H9 (cell line): ENCODE measurements around the gene GPR180. TPM values are rescaled to one million over a fixed set of nuclear protein-coding genes. Genes with fewer than 3 reads are reported as not detected.

Experiments
- DNase-seq: peaks from one replicate; pipeline ENCODE4 v3.0.0-alpha.2; 2017
- H2AFZ ChIP-seq: one replicate; pipeline ENCODE4 v1.6.1; 2013; ENCODE audit warnings: mild to moderate bottlenecking, low read length, control low read depth, moderate library complexity
- H2AK5ac ChIP-seq: 2 replicates; pipeline ENCODE4 v1.6.1; 2013; ENCODE audit warnings: low read length, control low read depth, mixed read lengths; ENCODE audit not compliant: insufficient read length
- H2BK120ac ChIP-seq: one replicate; pipeline ENCODE4 v1.6.1; 2013; ENCODE audit warnings: low read depth, mild to moderate bottlenecking, low read length, control low read depth, inconsistent platforms; ENCODE audit not compliant: poor library complexity, severe bottlenecking
- H2BK12ac ChIP-seq: 2 replicates; pipeline ENCODE4 v1.6.1; 2013; ENCODE audit warnings: low read length, control low read depth, mixed read lengths, low read depth; ENCODE audit not compliant: insufficient read length
- H2BK15ac ChIP-seq: 2 replicates; pipeline ENCODE4 v1.6.1; 2013; ENCODE audit warnings: low read depth, low read length, control low read depth
- H2BK20ac ChIP-seq: one replicate; pipeline ENCODE4 v1.6.1; 2013; ENCODE audit warnings: low read depth, mild to moderate bottlenecking, low read length, control low read depth, inconsistent platforms; ENCODE audit not compliant: poor library complexity, severe bottlenecking
- H2BK5ac ChIP-seq: 2 replicates; pipeline ENCODE4 v1.6.1; 2013; ENCODE audit warnings: low read length, control low read depth, mixed read lengths; ENCODE audit not compliant: insufficient read length
- H3K14ac ChIP-seq: 2 replicates; pipeline ENCODE4 v1.6.1; 2013; ENCODE audit warnings: low read length, control low read depth; ENCODE audit not compliant: insufficient read depth
- H3K18ac ChIP-seq: 2 replicates; pipeline ENCODE4 v1.6.1; 2013; ENCODE audit warnings: low read depth, mild to moderate bottlenecking, mixed read lengths, low read length, control low read depth; ENCODE audit not compliant: insufficient read length
- H3K23ac ChIP-seq: 2 replicates; pipeline ENCODE4 v1.6.1; 2013; ENCODE audit warnings: low read length, control low read depth, mixed read lengths, low read depth; ENCODE audit not compliant: insufficient read length
- H3K23me2 ChIP-seq: 2 replicates; pipeline ENCODE4 v1.6.1; 2013; ENCODE audit warnings: low read depth, mild to moderate bottlenecking, mixed read lengths, low read length, control low read depth; ENCODE audit not compliant: insufficient read length, poor library complexity, severe bottlenecking
- H3K27ac ChIP-seq: 2 replicates; pipeline ENCODE4 v1.5.1; 2013; ENCODE audit warnings: low read length, control low read depth, mixed read lengths, low read depth; ENCODE audit not compliant: insufficient read length
- H3K27me3 ChIP-seq: 2 replicates; pipeline ENCODE4 v1.6.1; 2013; ENCODE audit warnings: low read length, control low read depth, inconsistent platforms; ENCODE audit not compliant: insufficient read depth
- H3K4ac ChIP-seq: 2 replicates; pipeline ENCODE4 v1.6.1; 2013; ENCODE audit warnings: low read depth, mild to moderate bottlenecking, control low read depth, inconsistent platforms, low read length, moderate library complexity
- H3K4me1 ChIP-seq: 2 replicates; pipeline ENCODE4 v1.6.1; 2013; ENCODE audit warnings: low read length, control low read depth, inconsistent platforms; ENCODE audit not compliant: insufficient read depth
- H3K4me2 ChIP-seq: 2 replicates; pipeline ENCODE4 v1.6.1; 2013; ENCODE audit warnings: low read length, control low read depth, mixed read lengths; ENCODE audit not compliant: insufficient read length, insufficient read depth
- H3K56ac ChIP-seq: 2 replicates; pipeline ENCODE4 v1.6.1; 2013; ENCODE audit warnings: low read depth, mild to moderate bottlenecking, mixed read lengths, low read length, control low read depth; ENCODE audit not compliant: insufficient read length
- H3K79me1 ChIP-seq: 2 replicates; pipeline ENCODE4 v1.6.1; 2013; ENCODE audit warnings: low read depth, mild to moderate bottlenecking, moderate library complexity, low read length, control low read depth, inconsistent platforms; ENCODE audit not compliant: insufficient read depth, poor library complexity, severe bottlenecking
- H3K79me2 ChIP-seq: 2 replicates; pipeline ENCODE4 v1.6.1; 2013; ENCODE audit warnings: low read length, control low read depth, inconsistent platforms; ENCODE audit not compliant: insufficient read depth
- H3K9ac ChIP-seq: 2 replicates; pipeline ENCODE4 v1.6.1; 2013; ENCODE audit warnings: low read length, control low read depth, mixed read lengths; ENCODE audit not compliant: insufficient read length; ENCODE audit errors: extremely low read depth
- H3K9me3 ChIP-seq: one replicate; pipeline ENCODE4 v1.6.1; 2013; ENCODE audit warnings: low read depth, low read length, inconsistent platforms; ENCODE audit not compliant: control insufficient read depth
- H3T11ph ChIP-seq: one replicate; pipeline ENCODE4 v1.6.1; 2013; ENCODE audit warnings: mild to moderate bottlenecking, low read length, control low read depth, inconsistent platforms
- H4K20me1 ChIP-seq: one replicate; pipeline ENCODE4 v1.6.1; 2013; ENCODE audit not compliant: control insufficient read depth, insufficient read length, insufficient read depth
- H4K5ac ChIP-seq: 2 replicates; pipeline ENCODE4 v1.6.1; 2013; ENCODE audit warnings: low read depth, mild to moderate bottlenecking, mixed read lengths, low read length, control low read depth; ENCODE audit not compliant: insufficient read length
- H4K8ac ChIP-seq: replicated peaks from 2 replicates; pipeline ENCODE4 v1.6.1; 2013; ENCODE audit warnings: low read length, control low read depth, mixed read lengths, low read depth; ENCODE audit not compliant: insufficient read length
- H4K91ac ChIP-seq: 2 replicates; pipeline ENCODE4 v1.6.1; 2013; ENCODE audit warnings: low read depth, mild to moderate bottlenecking, moderate library complexity, mixed read lengths, low read length, control low read depth; ENCODE audit not compliant: insufficient read length
- H3K27ac Mint-ChIP-seq, 3 experiments: 2 replicates in 2 of 3; 3 replicates in 1 of 3; pipeline ENCODE4 v1.8.0; 2020 to 2021; ENCODE audit warnings: mixed read lengths in 3 of 3, mild to moderate bottlenecking in 1 of 3, moderate library complexity in 1 of 3
- H3K27me3 Mint-ChIP-seq: 2 replicates; pipeline ENCODE4 v1.8.0; 2021; ENCODE audit warnings: low read depth, mild to moderate bottlenecking, moderate library complexity, mixed read lengths
- H3K36me3 Mint-ChIP-seq, 3 experiments: 2 replicates in 2 of 3; 3 replicates in 1 of 3; pipeline ENCODE4 v1.8.0; 2020 to 2021; ENCODE audit warnings: low read depth in 3 of 3, mixed read lengths in 3 of 3; ENCODE audit not compliant: insufficient read depth in 1 of 3
- H3K4me1 Mint-ChIP-seq, 2 experiments: 2 replicates each; pipeline ENCODE4 v1.8.0; 2020; ENCODE audit warnings: mixed read lengths in 2 of 2
- H3K4me3 Mint-ChIP-seq, 2 experiments: 2 replicates in 1 of 2; 3 replicates in 1 of 2; pipeline ENCODE4 v1.8.0; 2020 to 2021; ENCODE audit warnings: mild to moderate bottlenecking in 2 of 2, mixed read lengths in 2 of 2, moderate library complexity in 1 of 2
- H3K9me3 Mint-ChIP-seq, 2 experiments: 2 replicates in 1 of 2; 3 replicates in 1 of 2; pipeline ENCODE4 v1.8.0; 2020; ENCODE audit warnings: mild to moderate bottlenecking in 2 of 2, mixed read lengths in 2 of 2, moderate library complexity in 1 of 2
- WGBS: extraction: QIAGEN DNeasy Blood & Tissue Kit; methylation state at CpG from one replicate; pipeline ENCODE4 v1.1.7; 2013; ENCODE audit warnings: missing lambda C conversion rate, low lambda C conversion rate, mixed read lengths; ENCODE audit not compliant: insufficient read length; ENCODE audit errors: extremely low coverage; 5-methylcytosine and 5-hydroxymethylcytosine counted together
- total RNA-seq: library from RNA; stranded (reverse); gene quantifications from 2 replicates; pipeline ENCODE4 v1.2.1, GENCODE V29; 2021
- TF ChIP-seq, protein P1 (sequence below): fragments of 200-600 bp; sonication (generic); conservative IDR thresholded peaks from 3 replicates; pipeline ENCODE4 v1.8.0; 2021; ENCODE audit warnings: antibody characterized with exemption, mild to moderate bottlenecking

The GPR180 gene
- total RNA-seq, 1 experiment from 2014 or later, result 5.1 TPM

DNA sequence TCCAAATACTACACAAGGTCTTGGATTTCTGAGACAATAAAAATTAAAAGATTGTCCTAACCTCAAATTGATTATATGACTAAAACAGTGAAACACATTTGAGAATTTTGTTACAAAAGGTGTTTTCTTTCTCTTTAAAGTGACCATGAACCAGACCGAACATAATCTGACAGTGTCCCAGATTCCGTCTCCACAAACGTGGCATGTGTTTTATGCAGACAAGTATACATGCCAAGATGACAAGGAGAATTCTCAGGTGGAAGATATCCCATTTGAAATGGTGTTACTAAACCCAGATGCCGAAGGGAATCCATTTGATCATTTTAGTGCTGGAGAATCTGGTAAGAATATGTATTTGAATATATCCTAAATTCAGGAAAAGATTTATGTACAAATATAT is 10.4 kb downstream of the GPR180 start:
- Histone ChIP-seq H2BK15ac (no peak overlapping the region), H3K18ac (no peak overlapping the region), H4K5ac (no peak overlapping the region), H3K9me3 (no peaks in the 10 kb centered on the region), H2BK120ac (no peak overlapping the region), H3K56ac (no peak overlapping the region), H3K79me2 (no peaks in the 10 kb centered on the region), H3T11ph (no peak overlapping the region), H2AK5ac (no peak overlapping the region), H3K23me2 (no peaks in the 10 kb centered on the region), H4K8ac (no peak overlapping the region), H3K9ac (no peak overlapping the region), H3K27ac (no peak overlapping the region), H3K27me3 (no peaks in the 10 kb centered on the region), H3K4me2 (no peak overlapping the region), H3K14ac (no peak overlapping the region), H2BK20ac (no peak overlapping the region), H2BK12ac (no peak overlapping the region), H3K79me1 (no peaks in the 10 kb centered on the region), H4K91ac (no peak overlapping the region), H3K4me1 (no peaks in the 10 kb centered on the region), H3K23ac (no peak overlapping the region), H4K20me1 (no peaks in the 10 kb centered on the region), H2AFZ (no peak overlapping the region), H2BK5ac (no peak overlapping the region), H3K4ac (no peak overlapping the region)
- no peak for DNase-seq
- H3K4me3 Mint-ChIP-seq, result no peak overlapping the region
- H3K36me3 Mint-ChIP-seq, result peaks cover 10 to 43% (median 35%) of the 10 kb centered on the region in 3 experiments; a peak in 6 of 7 replicates
- TF ChIP-seq, protein P1, sequence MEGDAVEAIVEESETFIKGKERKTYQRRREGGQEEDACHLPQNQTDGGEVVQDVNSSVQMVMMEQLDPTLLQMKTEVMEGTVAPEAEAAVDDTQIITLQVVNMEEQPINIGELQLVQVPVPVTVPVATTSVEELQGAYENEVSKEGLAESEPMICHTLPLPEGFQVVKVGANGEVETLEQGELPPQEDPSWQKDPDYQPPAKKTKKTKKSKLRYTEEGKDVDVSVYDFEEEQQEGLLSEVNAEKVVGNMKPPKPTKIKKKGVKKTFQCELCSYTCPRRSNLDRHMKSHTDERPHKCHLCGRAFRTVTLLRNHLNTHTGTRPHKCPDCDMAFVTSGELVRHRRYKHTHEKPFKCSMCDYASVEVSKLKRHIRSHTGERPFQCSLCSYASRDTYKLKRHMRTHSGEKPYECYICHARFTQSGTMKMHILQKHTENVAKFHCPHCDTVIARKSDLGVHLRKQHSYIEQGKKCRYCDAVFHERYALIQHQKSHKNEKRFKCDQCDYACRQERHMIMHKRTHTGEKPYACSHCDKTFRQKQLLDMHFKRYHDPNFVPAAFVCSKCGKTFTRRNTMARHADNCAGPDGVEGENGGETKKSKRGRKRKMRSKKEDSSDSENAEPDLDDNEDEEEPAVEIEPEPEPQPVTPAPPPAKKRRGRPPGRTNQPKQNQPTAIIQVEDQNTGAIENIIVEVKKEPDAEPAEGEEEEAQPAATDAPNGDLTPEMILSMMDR, result no peak
- WGBS, result no CpG with 5 or more reads among the region's 4 CpGs
- H3K27me3 Mint-ChIP-seq, result no peaks in the 10 kb centered on the region
- no peak overlapping the region for H3K27ac Mint-ChIP-seq
- H3K4me1 Mint-ChIP-seq, result peaks cover 2 to 3% of the 10 kb centered on the region in 2 experiments; a peak in 2 of 4 replicates
- H3K9me3 Mint-ChIP-seq, result no peaks in the 10 kb centered on the region
